Left lung (tissue), 10 donors: Measurements from ENCODE around the gene PIK3R3. TPM values are rescaled to one million over a fixed set of nuclear protein-coding genes. Genes with fewer than 3 reads are reported as not detected.

Experiments used
- ATAC-seq: fragments of 200-7000 bp; cut with Tn5 transposase; one replicate; pipeline ENCODE4 v1.9.1; 2020; ENCODE audit warnings: moderate library complexity
- DNase-seq, 4 donors: peaks; one replicate each; pipeline ENCODE4 v3.0.0-alpha.2; 2013 to 2020
- H3K27ac ChIP-seq, 2 donors: fragments of 200-600 bp; sonication (generic) in 1 of 2; one replicate each; pipeline versions ENCODE4 v1.5.0 to v1.8.0; 2020 to 2021
- H3K27me3 ChIP-seq, 2 donors: fragments of 200-600 bp; sonication (generic) in 1 of 2; one replicate each; pipeline versions ENCODE4 v1.5.0 to v1.8.0; 2020 to 2021
- H3K36me3 ChIP-seq, 2 donors: fragments of 200-600 bp; sonication (generic) in 1 of 2; one replicate each; pipeline versions ENCODE4 v1.5.0 to v1.8.0; 2020 to 2021
- H3K4me1 ChIP-seq, 2 donors: fragments of 200-600 bp; one replicate each; pipeline ENCODE4 v1.8.0; 2021
- H3K4me3 ChIP-seq, 2 donors: fragments of 200-600 bp; sonication (generic) in 1 of 2; one replicate each; pipeline versions ENCODE4 v1.5.0 to v1.8.0; 2020 to 2021; ENCODE audit warnings: mild to moderate bottlenecking in 1 of 2
- H3K9me3 ChIP-seq, 2 donors: fragments of 200-600 bp; sonication (generic) in 1 of 2; one replicate each; pipeline versions ENCODE4 v1.5.0 to v1.8.0; 2020 to 2021
- CTCF ChIP-seq, 2 donors: fragments of 200-600 bp; sonication (generic) in 1 of 2; IDR thresholded peaks; one replicate each; pipeline versions ENCODE4 v1.5.0 to v1.8.0; 2021; ENCODE audit warnings: antibody characterized with exemption in 2 of 2
- intact Hi-C, 2 donors: fragments of 100-400 bp; cut with DNase I; formaldehyde crosslinking; loops; one replicate each; pipeline versions ENCODE4 v1.11.2 to v1.14.2; 2022
- polyA plus RNA-seq, 6 donors: library from polyadenylated mRNA; unstranded; fragments of 120-200 nt; gene quantifications; one replicate each; pipeline ENCODE4 v1.2.1, GENCODE V29; 2013; ENCODE audit not compliant: insufficient read length in 6 of 6
- total RNA-seq, 2 donors: library from RNA; stranded (reverse); fragmentation: NEBNext Ultra II Directional; extraction: Animal tissue kit (Norgen Biotek cat#: 25700); gene quantifications; one replicate each; pipeline ENCODE4 v1.2.1, GENCODE V29; 2021
- donor health status: DM: no; HTN: yes; CAD: no.
- donor health status: DM: no; HTN: no; CAD: no.

Gene PIK3R3
- total and polyA plus RNA-seq, 8 donors: 15.2 to 46.5 (median 22.6) TPM

GRCh38 chr1:46070164-46070814, 62.1 kb downstream of the PIK3R3 start:
- Histone ChIP-seq H3K4me1 (peaks cover 0 to 18% of the 10 kb centered on the region in 2 donors), H3K9me3 (no peaks in the 10 kb centered on the region), H3K4me3 (no peak overlapping the region), H3K36me3 (peaks cover 0 to 16% of the 10 kb centered on the region in 2 donors), H3K27ac (peak overlapping the region in 1 of 2 donors; percentile 63), H3K27me3 (no peaks in the 10 kb centered on the region)
- ATAC-seq (peak; percentile 71), DNase-seq (no peak)
- intact Hi-C loops: no loop called here
- TF ChIP-seq CTCF (IDR thresholded peaks at IDR 0.05): no peak

- no peaks in the 10 kb centered on the region for H3K27me3 ChIP-seq
- DNase-seq (no peak), ATAC-seq (no peak)
- H3K9me3 ChIP-seq: no peaks in the 10 kb centered on the region
- H3K36me3 ChIP-seq: peaks cover 0 to 15% of the 10 kb centered on the region in 2 donors
- intact Hi-C loops: no loop called here
- no peak for TF ChIP-seq CTCF (IDR thresholded peaks at IDR 0.05)
- peaks cover 0 to 25% of the 10 kb centered on the region in 2 donors for H3K4me1 ChIP-seq
- no peak overlapping the region for H3K27ac ChIP-seq
- no peak overlapping the region for H3K4me3 ChIP-seq
Observed at GRCh38 chr1:46068525-46068924, 63.9 kb downstream of the PIK3R3 start.

GRCh38 chr1:46067652-46068051, 64.8 kb downstream of the PIK3R3 start:
- no peak for TF ChIP-seq CTCF (IDR thresholded peaks at IDR 0.05)
- H3K9me3 ChIP-seq: no peaks in the 10 kb centered on the region
- ATAC-seq: no peak
- intact Hi-C loops: no loop called here
- no peak overlapping the region for H3K4me3 ChIP-seq
- peaks cover 0 to 11% of the 10 kb centered on the region in 2 donors for H3K36me3 ChIP-seq
- peaks cover 0 to 29% of the 10 kb centered on the region in 2 donors for H3K4me1 ChIP-seq
- no peak overlapping the region for H3K27ac ChIP-seq
- no peaks in the 10 kb centered on the region for H3K27me3 ChIP-seq
- DNase-seq: no peak

GRCh38 chr1:46065405-46065804, 67.0 kb downstream of the PIK3R3 start:
- ATAC-seq (peak; percentile 80), DNase-seq (no peak)
- H3K27ac ChIP-seq: peak overlapping the region in 1 of 2 donors; percentile 7
- no peak overlapping the region for H3K4me3 ChIP-seq
- peaks cover 0 to 28% of the 10 kb centered on the region in 2 donors for H3K36me3 ChIP-seq
- H3K4me1 ChIP-seq: peaks cover 0 to 29% of the 10 kb centered on the region in 2 donors
- H3K27me3 ChIP-seq: no peaks in the 10 kb centered on the region
- no peak for TF ChIP-seq CTCF (IDR thresholded peaks at IDR 0.05)
- no peaks in the 10 kb centered on the region for H3K9me3 ChIP-seq
- intact Hi-C loops: no loop called here

GRCh38 chr1:46064708-46065107, 67.7 kb downstream of the PIK3R3 start:
- ATAC-seq (no peak), DNase-seq (no peak)
- Histone ChIP-seq H3K27me3 (no peaks in the 10 kb centered on the region), H3K27ac (no peak overlapping the region), H3K4me1 (peaks cover 0 to 22% of the 10 kb centered on the region in 2 donors), H3K4me3 (no peak overlapping the region), H3K9me3 (no peaks in the 10 kb centered on the region), H3K36me3 (peaks cover 0 to 30% of the 10 kb centered on the region in 2 donors)
- intact Hi-C loops: no loop called here
- TF ChIP-seq CTCF (IDR thresholded peaks at IDR 0.05): no peak
